ENCODE data around the gene AKAP9. TPM values are rescaled to one million over a fixed set of nuclear protein-coding genes. Genes with fewer than 3 reads are reported as not detected.

AKAP9 gene
- 13.8 to 23.4 TPM (median 15.2 TPM) in 5 replicates for total RNA-seq (2022; extraction: Qiagen RNA extraction; ENCODE audit: low read depth)

DNA sequence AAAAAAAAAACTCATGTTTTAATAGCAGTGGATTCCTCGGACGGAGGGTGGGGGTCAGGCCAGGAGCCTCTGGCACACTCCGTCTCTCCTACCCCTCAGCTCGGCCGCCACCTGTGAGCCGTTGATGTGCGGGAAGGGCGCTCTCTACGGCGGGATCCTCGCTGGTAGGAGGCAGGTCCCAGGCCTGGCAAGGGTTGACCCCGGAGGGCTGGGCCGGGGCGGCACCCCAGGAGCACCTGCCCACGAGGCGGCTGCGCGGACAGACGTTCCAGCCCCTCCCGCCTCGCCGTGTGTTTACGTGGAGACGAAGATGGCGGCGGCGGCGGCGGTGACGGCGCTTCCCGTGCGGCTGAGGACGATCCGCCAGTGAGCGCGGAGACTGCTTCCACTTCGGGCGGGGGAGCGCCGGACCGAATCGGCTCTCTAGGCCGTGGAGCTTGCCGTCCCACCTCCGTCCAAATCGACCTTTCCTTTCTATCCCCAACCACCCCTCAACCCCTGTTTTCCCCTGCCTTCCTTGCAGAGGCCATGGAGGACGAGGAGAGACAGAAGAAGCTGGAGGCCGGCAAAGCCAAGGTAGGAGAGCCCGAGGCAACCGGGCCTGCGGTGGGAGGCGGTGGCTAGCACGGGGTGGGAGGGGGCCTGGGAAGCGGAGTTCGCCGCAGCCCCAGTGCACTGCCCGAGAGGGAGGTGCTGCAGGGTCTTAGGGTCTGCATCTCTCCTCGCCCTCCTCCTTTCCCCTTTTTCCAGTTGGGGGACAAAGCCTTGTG lies at the start of gene AKAP9:
TSS of gene AKAP9 (plus strand) at position 291 of the 770 bp plus-strand sequence. CDS start at position 529, 238 bp downstream.

DNA sequence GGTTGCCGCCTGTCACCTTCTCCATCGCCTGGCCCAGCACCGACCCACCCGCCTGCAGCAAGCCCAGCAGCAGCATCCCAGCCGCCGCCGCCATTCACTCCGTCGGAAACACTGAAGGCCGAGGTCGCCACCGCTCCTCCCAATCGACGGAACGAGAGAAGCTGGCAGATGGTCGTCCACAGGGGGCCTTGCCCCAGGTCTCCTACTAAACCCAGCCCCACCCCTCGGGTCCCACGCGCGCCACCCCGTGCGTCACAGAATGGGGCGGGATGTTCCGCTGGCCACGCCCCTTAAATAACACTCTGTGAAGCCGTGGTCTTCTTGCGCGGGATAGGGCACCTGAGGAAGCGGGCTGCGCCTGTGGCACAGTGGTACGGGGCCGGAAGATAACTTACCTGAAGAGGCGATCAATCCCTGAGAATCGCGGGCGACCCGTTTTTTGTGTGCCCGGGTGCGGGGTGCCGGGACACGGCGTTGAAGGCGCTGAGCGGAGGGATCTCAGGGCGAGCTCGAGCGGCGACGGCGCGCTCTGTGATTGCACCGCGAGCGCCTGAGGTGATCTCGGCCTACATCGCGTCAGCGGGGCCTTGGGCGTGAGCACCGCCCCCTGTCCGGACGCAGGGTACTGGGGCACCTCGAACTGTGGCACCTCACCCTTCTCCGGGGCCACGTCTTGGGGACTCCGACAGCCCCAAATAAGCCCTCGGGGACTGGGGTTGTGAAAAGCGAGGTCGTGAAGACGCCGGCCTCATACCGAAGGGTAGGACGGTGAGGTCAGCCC lies 193.8 kb downstream of the AKAP9 start, which contains the start of gene CYP51A1:
TSS of gene CYP51A1 (minus strand) at position 207 of the 781 bp plus-strand sequence. CDS start at position 94, 113 bp downstream.

Other genes starting within 250 kb of the AKAP9 start
- gene MTERF1, start 60.2 kb upstream of the AKAP9 start, total RNA-seq (2022; extraction: Qiagen RNA extraction; ENCODE audit: low read depth): 6.9 to 13.3 TPM (median 12.5 TPM) in 5 replicates
- gene CYP51A1, start 193.6 kb downstream of the AKAP9 start, total RNA-seq (2022; extraction: Qiagen RNA extraction; ENCODE audit: low read depth): 29.6 to 54.9 TPM (median 43.2 TPM) in 5 replicates
- gene LRRD1, start 238.3 kb downstream of the AKAP9 start, total RNA-seq (2022; extraction: Qiagen RNA extraction; ENCODE audit: low read depth): not detected in 5 replicates

Data from A549 treated with RU486 at 1 μM for 4 hours (cell line).